IPS-20b (cell line): Measurements from ENCODE around the gene STARD8.
"Not testable (repeated sequence)": the region's sequence is repeated elsewhere in the genome, so short reads cannot be mapped to it uniquely, and the experiment has no call there.

Source experiments
- H3K27ac ChIP-seq: one replicate; pipeline ENCODE4 v1.5.1; 2013; ENCODE audit warnings: low read length
- H3K27me3 ChIP-seq: 2 replicates; pipeline ENCODE4 v1.6.1; 2013; ENCODE audit warnings: mild to moderate bottlenecking, low read length, inconsistent platforms; ENCODE audit not compliant: insufficient read depth
- H3K36me3 ChIP-seq: 2 replicates; pipeline ENCODE4 v1.6.1; 2013; ENCODE audit warnings: low read depth, mild to moderate bottlenecking, inconsistent platforms, low read length, moderate library complexity; ENCODE audit not compliant: insufficient read depth
- H3K4me1 ChIP-seq: 2 replicates; pipeline ENCODE4 v1.6.1; 2013; ENCODE audit warnings: mild to moderate bottlenecking, control low read depth, inconsistent platforms, low read length, moderate library complexity; ENCODE audit not compliant: insufficient read depth
- H3K4me3 ChIP-seq: 2 replicates; pipeline ENCODE4 v1.5.1; 2013; ENCODE audit warnings: mild to moderate bottlenecking, low read length, inconsistent platforms
- H3K9ac ChIP-seq: 2 replicates; pipeline ENCODE4 v1.6.1; 2013; ENCODE audit warnings: low read depth, mild to moderate bottlenecking, inconsistent platforms, low read length, moderate library complexity
- H3K9me3 ChIP-seq: 2 replicates; pipeline ENCODE4 v1.6.1; 2013; ENCODE audit warnings: mild to moderate bottlenecking, low read depth, low read length, inconsistent platforms; ENCODE audit not compliant: insufficient read depth

STARD8 gene

DNA sequence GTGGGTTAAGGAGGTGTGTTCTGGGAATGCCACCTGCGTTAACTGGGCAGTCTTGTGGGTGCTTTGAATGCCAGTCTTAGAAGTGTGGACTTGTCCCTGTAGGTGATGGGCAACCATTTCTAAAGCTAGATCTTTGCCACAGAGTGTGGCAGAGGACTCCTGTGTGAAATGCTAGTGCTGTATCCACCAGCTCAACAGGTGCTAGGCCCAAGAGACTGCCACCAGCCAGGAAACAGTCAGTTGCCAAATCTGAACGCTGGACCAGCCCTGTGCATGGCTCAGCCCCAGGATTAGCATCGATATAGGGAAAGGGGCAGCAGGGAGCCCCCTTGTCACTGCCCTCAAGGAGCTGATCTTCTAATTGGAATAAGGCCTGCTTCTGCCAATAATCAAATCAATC lies 35.3 kb downstream of the STARD8 start:
- Histone ChIP-seq H3K4me1 (peaks cover 11% of the 10 kb centered on the region; the same call in 1 of the 2 replicates), H3K27ac (no peak overlapping the region)

DNA sequence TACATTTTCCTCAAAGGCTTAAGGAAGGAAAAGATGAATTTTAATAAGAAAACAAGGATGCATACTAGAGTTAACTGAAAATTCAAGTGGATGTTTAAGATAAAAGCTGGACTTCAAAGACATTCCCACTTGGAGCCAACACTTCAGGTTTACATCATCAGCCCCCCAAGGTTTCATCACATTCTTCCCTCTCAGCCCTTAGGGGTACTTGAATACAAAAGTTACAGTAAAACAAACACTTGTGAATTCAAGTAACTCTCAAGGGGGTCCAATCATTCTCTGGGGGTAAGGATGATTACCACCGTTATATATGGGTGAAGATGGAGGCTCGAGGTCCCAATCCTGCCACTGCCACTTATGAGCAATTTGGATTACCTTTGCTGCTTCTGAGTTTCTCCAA lies 36.1 kb downstream of the STARD8 start:
- Histone ChIP-seq H3K27me3 (peaks cover 14% of the 10 kb centered on the region), H3K9ac (no peak overlapping the region), H3K36me3 (no peaks in the 10 kb centered on the region), H3K4me1 (peaks cover 11% of the 10 kb centered on the region; the same call in 1 of the 2 replicates), H3K9me3 (no peaks in the 10 kb centered on the region), H3K4me3 (no peak overlapping the region), H3K27ac (no peak overlapping the region)

More for the DNA sequence above, 35.3 kb downstream of the STARD8 start:
- Histone ChIP-seq H3K4me3 (no peak overlapping the region), H3K9ac (no peak overlapping the region), H3K27me3 (peaks cover 14% of the 10 kb centered on the region), H3K9me3 (no peaks in the 10 kb centered on the region), H3K36me3 (no peaks in the 10 kb centered on the region)

DNA sequence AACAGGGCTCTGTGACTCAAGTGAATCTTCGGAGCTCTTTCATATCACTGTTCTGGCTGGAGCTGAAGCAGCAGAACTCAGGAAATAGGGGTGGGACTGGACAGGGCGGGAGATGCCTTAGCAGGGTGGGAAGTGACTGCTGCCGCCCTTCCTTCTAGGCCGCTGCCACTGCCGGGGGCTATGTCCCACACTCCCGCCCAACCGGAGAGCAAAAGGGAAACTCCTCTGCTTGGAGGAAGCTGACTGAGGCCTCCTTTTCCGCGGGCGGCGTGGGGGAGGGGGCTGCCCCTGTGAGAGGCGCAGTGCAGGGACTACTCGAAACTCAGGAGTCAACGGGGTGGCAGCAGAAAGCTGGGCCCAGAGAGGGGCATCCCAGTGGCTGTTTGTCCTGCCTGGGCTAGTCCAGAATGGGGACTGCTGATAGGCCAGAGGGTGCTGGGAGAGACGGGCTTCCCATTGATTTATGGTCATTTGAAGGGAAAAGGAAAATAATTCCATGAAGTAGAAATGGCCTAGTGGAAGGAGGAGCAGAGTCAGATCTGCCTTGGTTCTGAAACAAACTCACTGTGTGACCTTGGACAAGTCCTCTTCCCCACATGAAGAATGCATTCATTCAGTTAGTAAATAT lies 36.9 kb downstream of the STARD8 start:
- H3K9ac ChIP-seq, result no peak overlapping the region
- H3K27ac ChIP-seq, result no peak overlapping the region
- H3K4me1 ChIP-seq, result peaks cover 11% of the 10 kb centered on the region; the same call in 1 of the 2 replicates
- H3K4me3 ChIP-seq, result no peak overlapping the region
- no peaks in the 10 kb centered on the region for H3K36me3 ChIP-seq
- H3K27me3 ChIP-seq, result peaks cover 14% of the 10 kb centered on the region
- no peaks in the 10 kb centered on the region for H3K9me3 ChIP-seq

DNA sequence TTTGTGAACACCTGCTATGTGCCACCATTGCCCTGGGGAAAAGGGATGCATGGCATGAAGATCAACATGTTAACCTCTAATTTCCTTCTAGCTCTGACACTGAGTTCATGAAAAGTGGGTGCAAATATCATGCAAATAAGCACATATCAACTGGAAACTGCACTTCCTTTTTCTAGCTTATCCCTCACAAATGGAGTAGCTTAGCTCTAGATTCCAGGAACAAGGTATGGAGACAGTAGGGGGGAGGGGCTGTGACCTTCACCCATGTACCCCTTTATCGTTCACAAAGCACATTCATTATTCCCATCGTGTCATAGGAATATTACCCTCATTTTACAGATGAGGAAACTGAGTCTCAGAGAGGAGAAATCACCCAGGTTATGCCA lies 37.4 kb downstream of the STARD8 start:
- H3K9ac ChIP-seq, result no peak overlapping the region
- H3K27ac ChIP-seq, result no peak overlapping the region
- H3K9me3 ChIP-seq, result no peaks in the 10 kb centered on the region
- H3K36me3 ChIP-seq, result no peaks in the 10 kb centered on the region
- H3K27me3 ChIP-seq, result peaks cover 14% of the 10 kb centered on the region
- peaks cover 11% of the 10 kb centered on the region; the same call in 1 of the 2 replicates for H3K4me1 ChIP-seq
- no peak overlapping the region for H3K4me3 ChIP-seq

DNA sequence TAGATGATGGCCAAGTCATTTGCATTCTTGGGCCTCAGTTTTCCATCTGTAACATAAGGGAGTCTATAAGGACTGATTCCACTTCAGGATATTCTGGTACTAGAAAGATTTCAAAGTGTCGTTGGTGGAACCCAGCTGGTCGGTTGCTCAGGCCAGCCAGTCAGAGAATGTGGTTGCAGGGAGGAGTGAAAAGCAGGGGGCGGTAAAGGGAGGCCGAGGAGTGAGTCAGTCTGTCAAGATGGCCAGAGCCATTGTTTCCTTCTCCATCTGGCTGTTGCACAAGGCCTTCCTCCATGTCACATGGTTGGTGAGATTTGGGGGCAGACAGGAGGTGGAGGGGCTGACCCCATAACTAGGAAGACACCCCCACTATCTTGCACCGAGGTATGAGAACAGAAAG lies 38.2 kb downstream of the STARD8 start:
- Histone ChIP-seq H3K27ac (no peak overlapping the region), H3K9me3 (no peaks in the 10 kb centered on the region), H3K27me3 (peaks cover 14% of the 10 kb centered on the region), H3K4me1 (peaks cover 7% of the 10 kb centered on the region; the same call in 1 of the 2 replicates), H3K36me3 (no peaks in the 10 kb centered on the region), H3K4me3 (peak overlapping the region; percentile 58; the same call in 1 of the 2 replicates), H3K9ac (no peak overlapping the region)

DNA sequence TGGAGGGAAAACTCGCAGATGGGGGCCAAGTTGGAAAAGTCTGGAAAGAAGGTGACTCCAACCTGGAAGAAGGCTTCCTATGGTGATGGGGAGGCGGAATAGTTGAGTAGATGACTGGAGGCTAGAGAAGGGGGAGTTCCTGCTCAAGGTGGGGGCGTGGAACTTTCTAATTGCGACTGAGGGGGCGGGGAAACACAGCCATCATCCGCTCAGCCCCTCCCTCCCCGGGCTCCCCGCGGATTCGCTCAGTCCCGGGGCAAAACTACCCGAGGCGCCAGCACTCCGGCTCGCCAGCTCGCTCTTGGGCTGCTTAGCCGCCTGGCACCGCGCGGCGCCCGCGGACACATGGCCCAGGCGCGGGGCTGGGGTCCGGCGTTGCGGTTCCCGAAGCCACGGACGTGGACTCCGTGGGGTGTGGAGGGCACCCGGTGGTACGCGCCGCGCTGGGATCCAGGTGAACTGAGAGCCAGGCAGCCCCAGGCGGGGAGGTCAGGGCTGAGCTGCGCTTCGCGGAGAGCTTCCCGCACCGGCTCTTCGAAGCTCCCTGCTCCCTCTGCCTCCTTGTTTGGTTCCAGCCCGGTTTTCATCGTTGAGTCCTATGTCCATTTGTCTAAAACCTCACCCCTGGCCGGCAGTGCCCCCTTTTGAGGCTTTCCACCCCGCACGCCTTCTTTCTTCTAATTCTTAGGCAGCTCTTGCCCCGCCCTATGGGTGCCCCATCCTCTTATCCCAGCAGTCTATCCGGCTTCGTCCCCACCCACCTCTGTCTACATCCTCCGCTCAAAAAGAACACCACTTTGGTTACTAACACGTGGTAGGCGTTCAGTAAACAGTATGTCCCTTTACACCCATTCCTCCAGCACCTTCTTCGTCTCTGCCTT lies 38.9 kb downstream of the STARD8 start:
- H3K4me3 ChIP-seq, result peak overlapping the region; percentile 58; the same call in 1 of the 2 replicates
- no peak overlapping the region for H3K9ac ChIP-seq
- H3K9me3 ChIP-seq, result no peaks in the 10 kb centered on the region
- H3K27ac ChIP-seq, result no peak overlapping the region
- H3K27me3 ChIP-seq, result peaks cover 14% of the 10 kb centered on the region
- H3K4me1 ChIP-seq, result peaks cover 6% of the 10 kb centered on the region; the same call in 1 of the 2 replicates
- no peaks in the 10 kb centered on the region for H3K36me3 ChIP-seq

DNA sequence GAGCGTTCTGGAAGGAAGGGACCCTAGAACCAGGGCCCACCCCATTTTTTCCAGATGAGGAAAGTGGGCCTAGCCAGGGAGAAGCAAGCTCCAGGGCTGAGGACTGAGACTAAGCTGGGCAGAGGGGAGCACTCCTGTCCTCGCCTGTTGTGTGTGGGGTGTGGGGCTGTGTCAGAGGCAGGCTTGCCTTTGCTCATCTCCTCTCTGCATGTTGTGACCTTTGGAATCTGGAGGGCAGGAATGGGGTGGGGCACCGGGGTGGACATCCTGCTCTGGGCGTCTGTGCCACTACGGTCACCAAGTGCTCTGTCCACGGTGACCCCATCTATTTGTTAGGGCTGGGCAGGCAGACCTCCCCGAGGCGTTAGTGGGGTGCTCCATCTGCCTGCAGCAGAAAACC lies 41.5 kb downstream of the STARD8 start:
- not testable (repeated sequence) for H3K9me3 ChIP-seq, H3K27ac ChIP-seq, H3K4me3 ChIP-seq, H3K36me3 ChIP-seq, H3K9ac ChIP-seq, H3K4me1 ChIP-seq
- H3K27me3 ChIP-seq, result peaks cover 27% of the 10 kb centered on the region

DNA sequence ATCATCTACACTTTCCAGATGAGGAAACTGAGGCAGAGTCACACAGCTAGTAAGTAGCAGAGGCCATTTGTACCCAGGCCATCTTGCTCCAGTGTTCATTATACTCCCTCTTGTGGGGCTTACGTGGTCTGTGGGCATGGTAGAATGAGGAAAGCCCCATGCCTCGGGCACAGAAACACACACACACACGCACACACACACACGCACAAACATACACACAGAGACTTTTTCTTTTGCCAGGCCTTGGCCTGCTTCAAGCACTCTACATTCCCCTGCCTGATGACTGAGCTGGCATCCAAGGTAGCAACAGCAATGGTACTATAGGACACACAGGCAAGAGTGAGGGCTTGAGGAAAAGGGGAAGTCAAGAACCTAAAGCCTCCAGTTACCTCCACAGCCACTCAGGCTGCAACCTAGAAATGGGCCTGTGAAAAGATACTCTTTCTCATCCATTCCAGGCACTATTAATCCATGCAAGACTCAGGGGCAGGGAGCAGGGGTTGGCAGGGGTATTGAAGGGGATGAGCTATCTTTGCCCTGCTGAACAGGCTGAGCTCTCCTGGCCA lies 43.6 kb downstream of the STARD8 start:
- H3K27ac ChIP-seq, result no peak overlapping the region
- no peak overlapping the region for H3K9ac ChIP-seq
- H3K27me3 ChIP-seq, result peaks cover 47% of the 10 kb centered on the region
- H3K4me1 ChIP-seq, result peaks cover 9% of the 10 kb centered on the region
- H3K36me3 ChIP-seq, result no peaks in the 10 kb centered on the region
- no peak overlapping the region for H3K4me3 ChIP-seq
- no peaks in the 10 kb centered on the region for H3K9me3 ChIP-seq

DNA sequence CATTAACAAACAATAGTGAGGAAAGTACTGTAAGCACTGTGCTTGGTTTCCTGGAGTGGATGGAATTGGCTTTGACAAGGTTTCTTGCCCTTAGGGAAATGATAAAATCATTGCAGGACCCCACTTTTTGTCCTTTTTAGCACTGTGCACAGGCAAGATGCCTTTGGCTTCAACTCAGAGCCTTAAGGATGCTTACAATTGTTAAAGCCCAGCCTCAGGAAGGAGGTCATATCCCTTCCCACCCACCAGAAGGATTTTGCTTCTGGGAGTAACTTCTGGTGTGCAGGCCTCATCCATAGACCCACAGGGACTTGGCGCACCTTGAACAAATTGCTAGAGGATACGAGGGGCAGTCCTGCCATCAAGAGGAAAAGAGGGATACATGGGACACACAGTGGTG lies 44.5 kb downstream of the STARD8 start:
- peaks cover 40% of the 10 kb centered on the region for H3K27me3 ChIP-seq
- no peak overlapping the region for H3K4me3 ChIP-seq
- no peaks in the 10 kb centered on the region for H3K36me3 ChIP-seq
- H3K4me1 ChIP-seq, result peaks cover 12% of the 10 kb centered on the region
- H3K9ac ChIP-seq, result no peak overlapping the region
- no peaks in the 10 kb centered on the region for H3K9me3 ChIP-seq
- H3K27ac ChIP-seq, result no peak overlapping the region

DNA sequence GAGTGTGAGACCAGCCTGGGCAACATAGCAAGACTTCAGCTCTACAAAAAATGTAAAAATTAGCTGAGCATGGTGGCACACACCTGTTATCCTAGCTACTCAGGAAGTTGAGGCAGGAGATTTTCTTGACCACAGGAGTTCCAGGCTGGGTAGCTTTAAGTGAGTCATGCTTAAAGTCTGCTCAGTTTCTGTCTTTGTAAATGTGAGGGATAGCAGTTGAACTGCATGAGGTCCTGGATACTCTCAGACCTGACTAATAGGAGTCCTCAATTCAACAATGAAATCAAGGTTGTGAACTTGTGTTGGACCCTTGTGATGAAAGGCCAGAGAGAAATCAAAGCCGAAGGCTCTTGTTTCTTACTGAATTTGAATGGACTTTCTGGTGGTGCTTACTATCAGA lies 45.2 kb downstream of the STARD8 start:
- peaks cover 33% of the 10 kb centered on the region for H3K27me3 ChIP-seq
- peaks cover 12% of the 10 kb centered on the region for H3K4me1 ChIP-seq
- H3K4me3 ChIP-seq, result no peak overlapping the region; the same call in 1 of the 2 replicates
- H3K9me3 ChIP-seq, result no peaks in the 10 kb centered on the region
- H3K27ac ChIP-seq, result no peak overlapping the region
- no peaks in the 10 kb centered on the region for H3K36me3 ChIP-seq
- H3K9ac ChIP-seq, result no peak overlapping the region

DNA sequence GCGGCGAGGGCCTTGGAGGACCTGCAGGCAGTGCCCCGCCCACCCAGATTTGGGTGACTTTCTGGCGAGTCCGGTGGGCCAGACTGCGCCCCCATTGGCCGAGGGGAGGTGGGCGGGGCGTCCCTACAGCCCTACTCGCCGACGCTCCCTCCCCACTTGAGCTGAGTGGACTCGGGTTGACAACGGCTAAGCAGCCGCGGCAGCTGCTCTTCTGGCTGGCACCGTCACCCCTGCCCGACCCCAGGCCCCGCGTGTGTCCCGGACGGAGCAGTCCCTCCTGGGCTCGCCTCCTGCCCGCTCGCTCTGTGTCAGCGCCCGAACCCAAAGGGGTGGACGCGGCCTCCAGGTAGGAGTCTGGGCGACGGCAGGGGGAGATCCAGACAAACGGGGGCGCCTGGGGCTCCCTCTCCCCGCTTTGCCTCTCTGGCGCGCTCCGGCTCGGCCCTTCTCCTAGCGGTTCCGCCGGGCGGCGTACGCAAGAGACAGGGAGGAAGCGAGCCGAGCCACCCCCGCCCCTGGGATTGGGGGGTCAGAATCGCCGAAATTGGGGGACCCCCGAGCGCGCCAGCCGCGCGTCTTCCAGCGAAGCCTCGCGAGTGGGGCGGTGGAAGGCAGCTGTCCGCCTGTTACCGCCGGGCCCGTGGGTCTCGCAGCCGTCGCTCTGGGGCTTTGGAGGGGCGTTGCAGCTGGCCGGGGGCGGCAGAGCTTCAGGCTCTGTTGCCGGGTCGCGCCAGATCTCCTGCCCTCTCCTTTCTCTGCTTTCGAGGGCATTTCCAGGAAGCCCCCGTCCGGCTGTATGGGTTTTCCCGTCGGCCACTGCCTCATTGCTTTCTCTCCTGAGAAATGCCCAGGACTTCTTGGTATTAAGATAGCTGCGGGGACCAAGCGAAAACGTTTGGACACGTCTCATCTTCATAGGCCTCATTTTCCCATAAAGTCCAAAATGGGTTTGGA lies 46.3 kb downstream of the STARD8 start:
- H3K4me3 ChIP-seq, result peak overlapping the region; percentile 62; the same call in 1 of the 2 replicates
- peaks cover 33% of the 10 kb centered on the region for H3K27me3 ChIP-seq
- H3K9ac ChIP-seq, result no peak overlapping the region
- peaks cover 12% of the 10 kb centered on the region for H3K4me1 ChIP-seq
- no peaks in the 10 kb centered on the region for H3K36me3 ChIP-seq
- H3K27ac ChIP-seq, result no peak overlapping the region
- H3K9me3 ChIP-seq, result no peaks in the 10 kb centered on the region
